ENCODE results near the gene PITPNC1. TPM values are rescaled to one million over a fixed set of nuclear protein-coding genes. Genes with fewer than 3 reads are reported as not detected.

The PITPNC1 gene
- total RNA-seq, 1 experiment from 2014 or later = 23.6 TPM

GRCh38 chr17:67433248-67433924 is 56.3 kb downstream of the PITPNC1 start:
- DNase-seq (ENCODE audit: low read depth) = no peak

- DNase-seq (ENCODE audit: low read depth) = no peak
Measured at GRCh38 chr17:67434061-67434525, 57.0 kb downstream of the PITPNC1 start.

- no peak for DNase-seq (ENCODE audit: low read depth)
Measured at GRCh38 chr17:67435122-67435521, 58.0 kb downstream of the PITPNC1 start.

GRCh38 chr17:67435786-67436185 is 58.7 kb downstream of the PITPNC1 start:
- DNase-seq (ENCODE audit: low read depth) = no peak

GRCh38 chr17:67436233-67436632 is 59.2 kb downstream of the PITPNC1 start:
- no peak for DNase-seq (ENCODE audit: low read depth)

GRCh38 chr17:67438667-67439066 is 61.6 kb downstream of the PITPNC1 start:
- no peak for DNase-seq (ENCODE audit: low read depth)

GRCh38 chr17:67439269-67439668 is 62.2 kb downstream of the PITPNC1 start:
- no peak for DNase-seq (ENCODE audit: low read depth)

GRCh38 chr17:67440277-67441051 is 63.4 kb downstream of the PITPNC1 start:
- no peak for DNase-seq (ENCODE audit: low read depth)

GRCh38 chr17:67441052-67441895 is 64.2 kb downstream of the PITPNC1 start:
- peak; percentile 77 for DNase-seq (ENCODE audit: low read depth)

GRCh38 chr17:67441896-67442219 is 64.8 kb downstream of the PITPNC1 start:
- no peak for DNase-seq (ENCODE audit: low read depth)

GRCh38 chr17:67442787-67443624 is 65.9 kb downstream of the PITPNC1 start:
- DNase-seq (ENCODE audit: low read depth) = no peak

GRCh38 chr17:67443931-67444595 is 67.0 kb downstream of the PITPNC1 start:
- peak; percentile 80 for DNase-seq (ENCODE audit: low read depth)

- DNase-seq (ENCODE audit: low read depth) = no peak
Measured at GRCh38 chr17:67448449-67448848, 71.4 kb downstream of the PITPNC1 start.

GRCh38 chr17:67449065-67449464 is 72.0 kb downstream of the PITPNC1 start:
- DNase-seq (ENCODE audit: low read depth) = no peak

GRCh38 chr17:67449845-67450755 is 73.0 kb downstream of the PITPNC1 start:
- DNase-seq (ENCODE audit: low read depth) = no peak

- no peak for DNase-seq (ENCODE audit: low read depth)
Measured at GRCh38 chr17:67452681-67453554, 75.8 kb downstream of the PITPNC1 start.

GRCh38 chr17:67456103-67456502 is 79.0 kb downstream of the PITPNC1 start:
- no peak for DNase-seq (ENCODE audit: low read depth)

GRCh38 chr17:67456889-67457288 is 79.8 kb downstream of the PITPNC1 start:
- DNase-seq (ENCODE audit: low read depth) = no peak

GRCh38 chr17:67458203-67458602 is 81.1 kb downstream of the PITPNC1 start:
- no peak for DNase-seq (ENCODE audit: low read depth)

All from RPMI7951 (cell line).